HPDE6-E6E7 (cell line): ENCODE results near the gene ZMIZ1.

Experiments
- DNase-seq: peaks from one replicate; pipeline ENCODE4 v3.0.0; 2011; ENCODE audit warnings: missing footprints; ENCODE audit errors: extremely low spot score

The ZMIZ1 gene

GRCh38 chr10:79340646-79341244 lies 272.0 kb downstream of the ZMIZ1 start:
- no peak for DNase-seq

DNA sequence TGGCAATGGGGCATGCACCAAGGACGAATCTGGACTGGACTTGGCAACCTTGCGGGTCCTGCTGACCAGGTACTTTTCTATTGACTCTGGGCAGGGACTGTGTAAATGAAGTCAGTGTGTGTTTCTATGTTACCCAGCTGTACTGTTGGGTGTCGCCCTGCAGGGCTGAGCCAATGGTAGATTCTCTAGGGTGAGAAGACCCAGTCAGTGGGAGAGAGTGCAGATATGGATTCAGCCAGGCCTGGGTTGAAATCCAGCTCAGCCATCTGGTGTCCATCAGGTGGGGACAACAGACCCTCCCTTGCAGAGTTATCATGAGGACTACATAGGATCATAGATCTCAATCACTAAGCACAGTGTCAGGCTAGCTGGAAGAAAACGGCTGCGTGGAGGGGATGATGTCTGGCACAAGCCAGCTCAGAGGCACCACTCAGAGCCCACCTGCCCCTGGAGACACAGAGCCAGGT lies 273.6 kb downstream of the ZMIZ1 start:
- no peak for DNase-seq

DNA sequence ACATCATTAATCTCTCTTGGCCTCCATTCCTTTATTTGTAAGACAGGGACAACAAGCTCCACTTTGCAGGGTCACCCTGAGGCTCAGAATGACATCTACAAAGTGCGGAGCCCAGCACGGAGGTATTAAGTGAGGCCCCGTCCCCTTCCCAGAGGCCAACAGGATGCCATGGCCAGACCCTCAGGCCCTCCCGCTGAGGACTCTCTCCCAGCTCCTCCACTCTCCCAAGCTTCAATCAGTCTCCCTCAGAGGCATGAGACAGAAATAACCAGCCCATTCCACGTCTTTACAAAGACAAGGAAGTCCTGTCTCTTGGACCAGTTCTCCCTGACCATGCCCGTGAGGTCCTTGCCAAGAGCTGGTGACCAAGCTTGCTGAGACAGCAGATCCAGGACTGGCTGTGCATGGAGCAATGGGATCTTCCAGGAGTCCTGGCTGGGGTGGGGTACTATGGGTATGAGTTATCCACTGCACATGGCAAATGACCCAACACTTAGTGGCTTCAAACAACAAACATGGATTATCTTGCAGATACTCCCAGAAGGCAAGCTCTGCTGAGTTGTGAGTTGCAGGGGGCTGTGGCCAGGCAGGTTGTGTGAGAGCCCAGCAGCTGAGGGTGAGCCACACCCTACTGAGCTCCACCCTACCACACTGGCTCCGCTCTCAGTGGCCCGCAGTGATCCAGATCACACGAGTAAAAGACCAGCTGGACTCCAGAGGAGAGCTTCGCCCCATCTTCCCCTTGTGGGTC lies 274.2 kb downstream of the ZMIZ1 start:
- no peak for DNase-seq

DNA sequence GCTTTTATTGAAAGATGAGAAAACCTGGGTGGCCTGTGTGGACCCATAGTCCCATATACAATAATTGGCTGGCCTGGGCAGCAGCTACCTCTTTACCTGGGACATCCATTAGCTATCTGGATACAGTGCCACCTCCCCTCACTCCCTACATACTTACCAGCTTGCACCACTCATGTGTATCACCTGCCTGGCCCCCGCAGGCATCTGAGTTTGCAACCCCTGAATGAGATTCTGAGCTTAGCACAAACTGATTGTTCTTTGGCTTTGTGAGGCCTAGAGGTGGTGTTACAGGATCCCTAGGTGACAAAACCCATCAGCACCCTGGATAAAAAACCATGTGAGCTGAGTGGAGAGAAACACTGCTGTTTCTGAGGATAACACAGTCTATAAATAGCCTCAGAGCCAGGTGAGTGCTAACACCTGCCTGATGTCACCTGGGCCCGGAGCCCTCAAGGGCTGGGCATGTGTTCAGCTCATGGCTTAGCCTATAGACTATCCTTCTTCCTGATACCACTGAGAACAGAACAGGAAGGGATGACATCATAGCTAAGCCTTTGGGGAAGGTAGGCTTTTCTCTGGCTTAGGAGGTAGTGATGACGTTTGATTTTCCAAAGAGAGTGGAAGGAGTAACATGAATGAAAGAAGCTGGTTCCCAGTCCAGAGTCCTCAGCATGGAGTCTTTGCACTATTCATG lies 275.9 kb downstream of the ZMIZ1 start:
- DNase-seq: no peak

DNA sequence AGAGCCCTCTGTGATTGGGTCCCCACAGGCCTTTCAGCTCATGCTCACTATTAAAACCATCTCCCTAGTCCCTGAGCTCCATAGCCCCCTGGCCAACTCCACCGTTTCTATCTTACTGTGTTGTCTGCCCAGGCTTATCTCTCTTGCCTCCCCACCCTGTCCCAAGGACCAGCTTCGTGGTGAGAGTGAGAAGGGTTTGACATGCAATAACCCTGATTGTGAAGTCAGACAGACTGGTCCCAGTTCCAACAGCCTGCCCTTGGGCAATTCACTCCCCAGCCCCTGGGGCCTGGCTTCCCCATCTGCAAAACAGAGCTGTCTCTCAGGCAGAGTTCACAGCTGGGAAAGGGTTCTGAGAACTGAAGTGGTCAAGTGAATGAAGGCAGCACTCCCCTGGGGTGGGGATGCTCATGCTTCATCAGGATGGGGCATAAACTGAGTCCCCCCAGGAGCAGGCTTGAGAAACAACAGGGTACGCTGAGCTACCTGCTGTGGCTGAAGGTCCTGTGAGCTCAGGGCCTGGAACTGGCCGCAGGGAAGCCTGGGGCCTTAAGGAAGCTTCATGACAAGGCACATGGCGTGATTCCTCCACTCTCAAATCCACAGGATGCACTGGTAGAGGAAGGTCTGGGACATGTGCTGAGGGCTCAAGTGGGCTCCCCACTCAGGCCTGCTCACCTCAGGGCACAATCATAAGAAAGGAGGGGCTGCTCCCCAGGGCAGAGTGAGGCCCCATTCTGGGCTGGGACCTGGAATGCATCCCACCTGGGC lies 276.7 kb downstream of the ZMIZ1 start:
- DNase-seq: no peak

- DNase-seq: no peak
Measured at GRCh38 chr10:79346012-79346340, 277.2 kb downstream of the ZMIZ1 start.

DNA sequence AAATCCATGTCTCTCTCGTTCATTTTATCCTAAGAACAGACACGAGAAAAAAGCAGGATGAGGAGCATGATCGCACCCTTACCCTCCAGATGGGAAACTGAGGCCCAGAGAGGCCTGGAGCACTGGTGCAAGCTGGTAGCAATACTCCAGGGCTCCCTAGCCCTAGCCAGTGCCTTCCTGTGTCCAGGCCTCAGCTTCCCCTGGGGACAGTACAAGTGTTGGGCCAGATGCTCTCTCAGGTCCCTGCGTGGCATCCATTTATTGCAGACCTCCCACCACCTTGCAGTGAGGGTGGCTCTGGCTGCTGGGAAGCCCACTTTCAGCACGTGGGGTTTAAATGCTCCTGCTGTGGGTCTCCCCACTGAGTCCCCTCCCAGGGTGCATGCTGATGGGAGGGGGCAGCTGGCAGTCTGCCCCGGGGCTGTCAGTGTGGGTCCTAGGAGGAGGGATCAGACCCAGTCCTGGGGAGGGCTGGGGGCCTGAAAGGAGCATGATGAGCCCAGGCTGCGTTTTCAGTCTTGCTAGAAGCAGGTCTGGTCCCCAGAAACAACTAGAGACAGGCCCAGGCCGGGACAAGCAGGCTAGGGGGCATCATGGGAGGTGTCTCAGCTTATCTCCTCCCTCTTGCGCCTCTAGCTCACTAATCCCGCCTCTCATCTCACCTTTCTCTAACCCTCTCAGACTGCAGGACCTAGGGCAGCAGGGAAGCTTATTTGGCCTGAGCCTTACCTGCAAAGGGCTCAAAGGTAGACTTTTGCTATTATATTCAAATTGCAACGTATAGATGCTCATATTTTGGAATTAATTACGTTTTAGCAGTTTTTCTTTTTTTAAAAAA lies 277.8 kb downstream of the ZMIZ1 start:
- no peak for DNase-seq

DNA sequence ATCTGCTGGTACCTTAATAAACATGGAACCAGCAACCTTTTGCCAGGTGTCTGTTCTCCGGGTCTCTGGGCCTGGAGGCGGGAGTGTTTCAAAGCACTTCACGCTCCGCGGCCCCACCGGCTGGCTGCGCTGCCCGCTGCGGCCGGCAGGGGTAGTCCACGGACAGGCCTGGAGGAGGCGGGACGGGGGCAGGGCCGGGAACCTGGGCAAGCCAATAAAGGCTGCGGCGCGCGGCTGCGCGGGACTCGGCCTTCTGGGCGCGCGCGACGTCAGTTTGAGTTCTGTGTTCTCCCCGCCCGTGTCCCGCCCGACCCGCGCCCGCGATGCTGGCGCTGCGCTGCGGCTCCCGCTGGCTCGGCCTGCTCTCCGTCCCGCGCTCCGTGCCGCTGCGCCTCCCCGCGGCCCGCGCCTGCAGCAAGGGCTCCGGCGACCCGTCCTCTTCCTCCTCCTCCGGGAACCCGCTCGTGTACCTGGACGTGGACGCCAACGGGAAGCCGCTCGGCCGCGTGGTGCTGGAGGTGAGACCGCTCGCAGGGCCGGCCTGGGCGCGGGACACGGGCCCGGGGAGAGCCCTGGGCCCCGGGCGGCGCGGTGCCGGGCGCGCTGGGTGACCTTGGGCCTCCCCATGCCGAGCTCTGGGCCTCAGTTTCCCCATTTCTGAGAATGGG lies 278.6 kb downstream of the ZMIZ1 start, which contains the start of gene PPIF:
TSS of gene PPIF (plus strand) at position 244 of the 668 bp plus-strand sequence. CDS start at position 324, 80 bp downstream.
- peak; percentile 90 for DNase-seq

DNA sequence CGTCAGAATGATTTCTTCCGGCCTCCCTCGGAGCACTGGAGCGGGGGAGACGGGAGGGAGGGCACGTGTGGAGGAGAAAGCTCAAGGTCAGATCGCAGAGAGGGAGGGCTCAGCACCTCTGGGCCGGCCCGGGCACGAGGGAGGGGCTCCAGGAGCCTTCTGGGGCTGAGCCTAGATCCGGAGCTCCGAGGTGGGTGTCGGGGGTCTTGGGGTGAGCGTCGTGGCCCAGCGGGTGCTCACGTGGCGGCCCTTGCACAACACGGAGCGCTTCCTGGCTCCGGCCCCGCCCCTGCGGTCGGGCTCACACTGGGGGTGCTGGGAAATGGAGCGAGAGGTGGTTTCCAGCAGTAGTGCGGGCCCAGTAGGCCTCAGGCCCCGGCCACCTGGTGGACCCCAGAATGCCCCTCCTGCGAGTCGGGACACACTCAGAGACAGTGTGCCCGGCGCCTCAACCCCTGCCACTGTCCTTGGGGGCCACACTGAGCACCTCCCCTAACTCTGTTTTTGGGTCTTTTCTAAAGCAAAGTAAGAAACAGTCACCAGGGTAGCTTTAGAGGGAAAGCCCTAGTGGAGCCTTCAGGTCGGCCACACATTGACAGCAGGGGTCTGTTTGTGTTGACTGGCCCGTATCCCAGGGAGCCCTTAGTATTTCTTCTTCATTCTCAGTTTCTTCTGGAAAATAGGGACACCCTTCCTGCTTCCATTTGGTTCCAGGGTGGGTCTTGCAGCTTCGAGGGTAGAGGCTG lies 279.3 kb downstream of the ZMIZ1 start:
- DNase-seq: no peak

- DNase-seq: no peak
Measured at GRCh38 chr10:79348640-79348988, 279.8 kb downstream of the ZMIZ1 start.

DNA sequence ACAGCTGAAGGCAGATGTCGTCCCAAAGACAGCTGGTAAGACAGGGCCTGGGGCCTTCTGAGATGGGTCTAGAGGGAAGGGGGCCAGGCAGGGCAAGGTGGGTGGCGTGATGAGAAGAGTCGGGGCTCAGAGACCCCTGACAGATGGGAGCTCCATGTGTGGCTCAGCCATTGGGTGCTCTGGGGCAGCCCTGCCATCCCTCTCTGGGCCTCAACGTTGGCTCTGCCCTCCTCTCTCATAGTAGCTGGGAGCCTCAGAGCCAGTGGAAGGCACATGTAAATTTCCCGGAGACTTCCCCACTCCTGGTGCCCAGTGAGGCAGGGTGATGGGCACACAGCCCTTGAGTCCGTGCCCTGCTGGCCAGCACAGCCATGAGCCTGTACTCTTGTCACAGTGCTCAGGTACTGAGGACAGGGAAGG lies 280.3 kb downstream of the ZMIZ1 start:
- no peak for DNase-seq

- DNase-seq: no peak
Measured at GRCh38 chr10:79349766-79350406, 281.1 kb downstream of the ZMIZ1 start.

- no peak for DNase-seq
Measured at GRCh38 chr10:79350407-79351154, 281.8 kb downstream of the ZMIZ1 start.

DNA sequence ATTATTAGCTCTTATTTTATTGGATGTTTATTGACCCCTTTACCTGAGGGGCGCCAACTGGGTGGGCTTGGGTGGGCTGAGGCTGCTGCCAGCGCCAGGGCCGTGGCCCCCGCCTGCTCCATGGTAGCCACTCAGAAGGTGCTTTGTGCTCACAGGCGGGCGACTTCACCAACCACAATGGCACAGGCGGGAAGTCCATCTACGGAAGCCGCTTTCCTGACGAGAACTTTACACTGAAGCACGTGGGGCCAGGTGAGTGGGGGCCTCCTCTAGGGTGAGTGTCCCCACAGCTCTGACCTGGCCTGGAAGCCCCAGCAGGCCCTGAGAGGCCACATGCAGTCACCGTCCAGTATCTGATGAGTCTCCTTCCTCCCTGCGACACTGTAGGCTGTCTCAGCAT lies 282.6 kb downstream of the ZMIZ1 start:
- DNase-seq: no peak

GRCh38 chr10:79352035-79352877 lies 283.5 kb downstream of the ZMIZ1 start:
- DNase-seq: no peak

DNA sequence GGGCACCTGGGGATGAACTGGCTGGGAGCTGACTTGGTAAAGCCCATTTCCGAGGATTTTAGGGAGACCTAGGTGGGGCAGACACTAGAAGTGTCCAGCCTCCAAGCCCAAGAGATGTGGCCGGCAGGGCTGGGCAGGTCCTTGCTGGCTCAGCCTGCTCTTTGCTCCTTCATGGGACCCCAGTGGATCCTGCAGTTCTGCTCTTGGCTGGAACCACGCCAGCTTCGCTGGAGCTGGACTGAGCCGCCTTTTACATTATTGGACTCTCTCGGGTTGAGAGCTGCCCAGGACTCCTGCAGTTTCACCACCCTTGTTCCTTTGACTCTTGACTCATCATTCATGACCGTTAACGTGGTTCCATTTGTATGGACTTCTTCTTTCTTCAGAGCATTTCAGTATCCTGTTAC lies 284.2 kb downstream of the ZMIZ1 start:
- no peak for DNase-seq

GRCh38 chr10:79353726-79354125 lies 285.0 kb downstream of the ZMIZ1 start:
- DNase-seq: no peak

- no peak for DNase-seq
Measured at GRCh38 chr10:79354141-79354540, 285.4 kb downstream of the ZMIZ1 start.
